Activated T-helper 17 cell treated with anti-CD3 and anti-CD28 coated beads, Interleukin-2, amount 50 U/mL, for 72 hours (primary cell): ENCODE measurements around the gene TNIP2. TPM values are rescaled to one million over a fixed set of nuclear protein-coding genes. Genes with fewer than 3 reads are reported as not detected.

Experiments
- total RNA-seq, 2 donors: library from RNA; stranded (reverse); gene quantifications; one replicate each; pipeline ENCODE4 v1.2.3, GENCODE V29; 2022

Gene TNIP2
- total RNA-seq, 2 donors from 2014 or later, result 80.1 to 110 TPM

Other genes starting within 250 kb of the TNIP2 start
- 10 to 100 TPM; 28.9 to 35.3 TPM for gene FAM193A, start 219.7 kb downstream of the TNIP2 start, total RNA-seq
- gene SH3BP2, start 36.7 kb upstream of the TNIP2 start, total RNA-seq, result 100 to 1,000 TPM in 1 of 2 donors, 10 to 100 TPM in 1; 83.5 to 122 TPM
- 100 to 1,000 TPM; 220 to 254 TPM for gene ADD1, start 87.5 kb upstream of the TNIP2 start, total RNA-seq
- 10 to 100 TPM; 86.5 to 96.8 TPM for gene NOP14, start 207.1 kb upstream of the TNIP2 start, total RNA-seq
- gene GRK4, start 207.2 kb upstream of the TNIP2 start, total RNA-seq, result 1 to 10 TPM; 3.2 to 5.7 TPM